Thoracic aorta (tissue), 2 donors: ENCODE measurements around the gene MMP24. TPM values are rescaled to one million over a fixed set of nuclear protein-coding genes. Genes with fewer than 3 reads are reported as not detected.
"Not testable (repeated sequence)": the region's sequence is repeated elsewhere in the genome, so short reads cannot be mapped to it uniquely, and the experiment has no call there.

Source experiments
- ATAC-seq: fragments of 150-250 bp; one replicate; pipeline ENCODE4 v1.8.0; 2017; ENCODE audit warnings: low read depth; ENCODE audit not compliant: insufficient number of reproducible peaks, low FRiP score
- DNase-seq: peaks from one replicate; pipeline ENCODE4 v3.0.0-alpha.2; 2020; ENCODE audit warnings: low spot score
- H3K27ac ChIP-seq, 2 donors: fragments of 200-600 bp; sonication (generic); 1 replicate in 1 of 2; 2 replicates in 1 of 2; pipeline ENCODE4 v1.5.1; 2016; ENCODE audit warnings: mild to moderate bottlenecking in 2 of 2, moderate library complexity in 2 of 2
- H3K27me3 ChIP-seq: fragments of 200-600 bp; sonication (generic); replicated peaks from 2 replicates; pipeline ENCODE4 v1.6.0; 2016; ENCODE audit warnings: mild to moderate bottlenecking; ENCODE audit not compliant: insufficient read depth
- H3K36me3 ChIP-seq: fragments of 200-600 bp; sonication (generic); one replicate; pipeline ENCODE4 v1.5.1; 2016
- H3K4me1 ChIP-seq, 2 donors: fragments of 200-600 bp; sonication (generic); 1 replicate in 1 of 2; 2 replicates in 1 of 2; pipeline versions ENCODE4 v1.5.1 to v1.6.0; 2016; ENCODE audit warnings: low read depth in 2 of 2, mild to moderate bottlenecking in 1 of 2; ENCODE audit not compliant: control insufficient read depth in 1 of 2
- H3K4me3 ChIP-seq: fragments of 200-600 bp; sonication (generic); 2 replicates; pipeline ENCODE4 v1.5.1; 2016; ENCODE audit warnings: mild to moderate bottlenecking
- H3K9me3 ChIP-seq: fragments of 200-600 bp; sonication (generic); 2 replicates; pipeline ENCODE4 v1.5.1; 2016
- total RNA-seq, 2 donors: library from RNA; depleted of rRNA; stranded (reverse); fragments of >200 nt; gene quantifications; one replicate each; pipeline versions ENCODE4 v1.1.0 to v1.2.3, GENCODE V29; 2016
- TF ChIP-seq, protein P1 (sequence below): fragments of 200-600 bp; sonication (generic); IDR thresholded peaks from one replicate; pipeline ENCODE4 v1.5.1; 2019; ENCODE audit warnings: antibody characterized with exemption

The MMP24 gene
- total RNA-seq, 2 donors from 2014 or later = 0.27 to 0.71 TPM

DNA sequence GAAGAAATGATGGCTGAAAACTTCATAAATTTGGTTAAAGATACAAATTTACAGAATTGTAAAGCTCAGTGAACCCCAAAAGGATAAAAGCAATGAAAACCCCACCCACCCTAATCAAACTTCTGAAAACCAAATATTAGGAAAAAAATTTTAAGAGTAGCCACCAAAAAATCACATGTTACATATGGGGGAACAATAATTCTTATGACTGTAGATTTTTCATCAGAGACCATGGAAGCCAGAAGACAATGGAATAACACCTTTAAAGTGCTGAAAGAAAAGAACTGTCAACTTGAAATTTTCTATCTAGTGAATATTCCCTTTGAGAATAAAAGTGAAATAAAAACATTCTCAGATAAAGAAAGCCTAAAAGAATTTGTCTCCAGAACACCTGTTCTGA, 30.2 kb upstream of the MMP24 start:
- H3K27ac ChIP-seq = no peak overlapping the region
- H3K27me3 ChIP-seq = no peaks in the 10 kb centered on the region
- H3K36me3 ChIP-seq = no peaks in the 10 kb centered on the region
- H3K4me3 ChIP-seq = no peak overlapping the region
- H3K4me1 ChIP-seq = no peaks in the 10 kb centered on the region
- DNase-seq (no peak), ATAC-seq (no peak)
- TF ChIP-seq, protein P1, sequence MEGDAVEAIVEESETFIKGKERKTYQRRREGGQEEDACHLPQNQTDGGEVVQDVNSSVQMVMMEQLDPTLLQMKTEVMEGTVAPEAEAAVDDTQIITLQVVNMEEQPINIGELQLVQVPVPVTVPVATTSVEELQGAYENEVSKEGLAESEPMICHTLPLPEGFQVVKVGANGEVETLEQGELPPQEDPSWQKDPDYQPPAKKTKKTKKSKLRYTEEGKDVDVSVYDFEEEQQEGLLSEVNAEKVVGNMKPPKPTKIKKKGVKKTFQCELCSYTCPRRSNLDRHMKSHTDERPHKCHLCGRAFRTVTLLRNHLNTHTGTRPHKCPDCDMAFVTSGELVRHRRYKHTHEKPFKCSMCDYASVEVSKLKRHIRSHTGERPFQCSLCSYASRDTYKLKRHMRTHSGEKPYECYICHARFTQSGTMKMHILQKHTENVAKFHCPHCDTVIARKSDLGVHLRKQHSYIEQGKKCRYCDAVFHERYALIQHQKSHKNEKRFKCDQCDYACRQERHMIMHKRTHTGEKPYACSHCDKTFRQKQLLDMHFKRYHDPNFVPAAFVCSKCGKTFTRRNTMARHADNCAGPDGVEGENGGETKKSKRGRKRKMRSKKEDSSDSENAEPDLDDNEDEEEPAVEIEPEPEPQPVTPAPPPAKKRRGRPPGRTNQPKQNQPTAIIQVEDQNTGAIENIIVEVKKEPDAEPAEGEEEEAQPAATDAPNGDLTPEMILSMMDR = no peak
- peaks cover 12% of the 10 kb centered on the region for H3K9me3 ChIP-seq

DNA sequence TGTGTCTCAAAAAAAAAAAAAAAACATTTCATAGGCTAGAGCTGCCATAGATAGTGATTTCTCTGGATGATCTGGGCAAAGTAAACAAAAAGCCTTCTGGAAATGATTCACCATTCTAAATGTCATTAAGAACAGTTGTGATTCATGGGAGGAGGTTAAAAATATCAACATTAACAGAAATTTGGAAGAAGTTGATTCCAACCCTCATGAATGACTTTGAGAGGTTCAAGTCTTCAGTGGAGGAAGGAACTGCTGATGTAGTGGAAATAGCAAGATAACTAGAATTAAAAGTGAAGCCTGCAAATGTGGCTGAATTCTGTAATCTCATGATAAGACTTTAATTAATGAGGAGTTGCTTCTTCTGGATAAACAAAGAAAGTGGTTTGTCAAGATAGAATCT, 26.8 kb upstream of the MMP24 start:
- Histone ChIP-seq H3K27ac (no peak overlapping the region), H3K36me3 (no peaks in the 10 kb centered on the region), H3K4me3 (no peak overlapping the region), H3K9me3 (peaks cover 12% of the 10 kb centered on the region), H3K4me1 (no peaks in the 10 kb centered on the region), H3K27me3 (no peaks in the 10 kb centered on the region)
- TF ChIP-seq, protein P1 = no peak
- ATAC-seq (no peak), DNase-seq (no peak)

DNA sequence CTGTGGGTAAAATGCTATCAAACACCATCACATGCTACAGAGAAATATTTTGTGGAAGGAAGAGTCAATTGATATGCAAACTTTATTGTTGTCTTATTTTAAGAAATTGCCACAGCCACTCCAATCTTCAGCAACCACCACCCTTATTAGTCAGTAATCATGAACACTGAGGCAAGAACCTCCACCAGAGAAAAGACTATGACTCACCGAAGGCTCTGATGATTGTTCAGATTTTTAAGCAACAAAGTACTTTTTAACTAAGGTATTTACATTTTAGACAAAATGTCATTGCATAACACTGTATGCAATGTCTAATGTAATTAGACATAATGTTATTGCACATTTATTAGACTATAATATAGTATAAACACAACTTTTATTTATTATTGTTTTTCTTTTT, 26.2 kb upstream of the MMP24 start:
- no peak overlapping the region for H3K4me3 ChIP-seq
- no peaks in the 10 kb centered on the region for H3K4me1 ChIP-seq
- H3K36me3 ChIP-seq = no peaks in the 10 kb centered on the region
- no peak for ATAC-seq
- TF ChIP-seq, protein P1 = no peak
- no peaks in the 10 kb centered on the region for H3K27me3 ChIP-seq
- no peak for DNase-seq
- H3K9me3 ChIP-seq = peaks cover 12% of the 10 kb centered on the region
- H3K27ac ChIP-seq = no peak overlapping the region

DNA sequence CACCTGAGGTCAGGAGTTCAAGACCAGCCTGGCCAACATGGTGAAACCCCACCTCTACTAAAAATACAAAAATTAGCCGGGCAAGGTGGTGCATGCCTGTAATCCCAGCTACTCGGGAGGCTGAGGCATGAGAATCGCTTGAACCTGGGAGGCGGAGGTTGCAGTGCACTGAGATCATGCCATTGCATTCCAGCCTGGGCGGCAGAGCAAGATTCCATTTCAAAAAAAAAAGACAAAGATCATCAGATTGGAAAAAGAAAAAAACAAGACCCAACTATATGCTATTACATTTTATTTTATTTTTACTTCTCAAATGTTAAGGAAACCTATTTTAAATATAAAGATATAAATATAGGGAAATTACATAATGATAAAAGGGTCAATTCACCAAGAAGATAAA, 25.0 kb upstream of the MMP24 start:
- H3K4me3 ChIP-seq, H3K4me1 ChIP-seq, DNase-seq, H3K27ac ChIP-seq, H3K36me3 ChIP-seq, ATAC-seq, H3K27me3 ChIP-seq: not testable (repeated sequence)
- H3K9me3 ChIP-seq = peaks cover 12% of the 10 kb centered on the region

DNA sequence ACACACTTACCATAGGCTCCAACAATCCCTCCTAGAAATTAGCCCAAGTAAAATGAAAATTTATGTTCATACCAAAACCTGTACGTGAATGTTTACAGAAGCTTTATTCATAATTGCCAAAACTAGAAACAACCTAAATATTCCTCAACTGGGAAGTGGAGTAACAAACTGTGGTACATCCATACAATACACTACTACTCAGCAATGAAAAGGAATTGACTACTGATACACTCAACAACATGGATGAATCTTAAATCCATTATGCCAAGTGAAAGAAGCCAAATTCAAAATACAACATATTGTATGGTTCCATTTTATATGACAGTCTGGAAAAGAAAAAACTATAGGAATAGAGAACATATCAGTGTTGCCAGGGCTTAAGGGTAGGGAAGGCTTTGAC, 19.7 kb upstream of the MMP24 start:
- H3K27ac ChIP-seq = no peak overlapping the region
- H3K4me3 ChIP-seq = no peak overlapping the region
- H3K4me1 ChIP-seq = peaks cover 0 to 3% of the 10 kb centered on the region in 2 donors
- no peaks in the 10 kb centered on the region for H3K9me3 ChIP-seq
- TF ChIP-seq, protein P1 = no peak
- no peaks in the 10 kb centered on the region for H3K36me3 ChIP-seq
- DNase-seq (no peak), ATAC-seq (no peak)
- no peaks in the 10 kb centered on the region for H3K27me3 ChIP-seq

DNA sequence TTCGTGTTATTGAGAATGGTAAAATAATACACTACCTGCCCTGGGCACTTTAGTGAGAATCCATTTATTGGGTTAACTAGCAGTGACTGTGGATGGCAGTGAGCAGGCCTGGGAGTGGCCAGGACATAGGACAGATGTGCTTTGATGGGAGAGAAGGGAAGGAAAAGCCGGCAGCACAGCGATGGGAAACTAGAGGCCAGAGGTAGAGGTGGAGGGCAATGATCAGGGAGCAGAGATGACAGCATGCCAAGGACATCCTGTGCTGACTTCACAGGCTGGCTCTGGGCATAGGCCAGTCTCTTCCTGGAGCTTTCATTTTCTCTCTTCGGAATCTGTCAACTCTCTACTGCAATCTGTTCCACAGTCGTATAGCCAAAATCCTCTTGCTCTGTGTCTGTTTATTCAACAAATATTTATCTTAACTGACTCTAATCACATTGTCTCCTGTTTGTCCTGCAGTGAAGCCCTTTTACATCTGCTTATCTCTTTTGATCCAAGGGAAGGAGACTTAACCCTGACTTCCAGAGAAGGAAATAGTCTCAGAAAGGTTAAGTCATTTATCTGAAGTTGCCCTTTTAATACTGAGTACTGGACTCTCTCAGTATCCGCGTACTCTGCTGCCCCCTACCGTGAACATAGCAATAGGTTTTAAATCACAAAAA, 18.4 kb upstream of the MMP24 start:
- Histone ChIP-seq H3K9me3 (no peaks in the 10 kb centered on the region), H3K27me3 (no peaks in the 10 kb centered on the region), H3K36me3 (no peaks in the 10 kb centered on the region), H3K4me3 (peak overlapping the region; percentile 45), H3K27ac (peak overlapping the region; percentile 52 to 55), H3K4me1 (peaks cover 0 to 3% of the 10 kb centered on the region in 2 donors)
- TF ChIP-seq, protein P1 = peak; percentile 78
- DNase-seq (peak; percentile 39), ATAC-seq (peak; percentile 96)
